ENCODE data around the gene TENM4.
A peak's percentile ranks its signal among the peaks of the same experiment; 100 is the strongest.

GRCh38 chr11:78645226-78646202 is 795.3 kb downstream of the TENM4 start:
- TF ChIP-seq CTCF (IDR thresholded peaks at IDR 0.05) (peak; percentile 96), POLR2AphosphoS5 (IDR thresholded peaks at IDR 0.05; ENCODE audit: low read depth, low read length) (no peak), REST (IDR thresholded peaks at IDR 0.05; ENCODE audit: insufficient read depth in 1 of 2, low read depth in 2 of 2, low read length in 1 of 2) (no peak)
